Sigmoid colon (tissue), 4 donors: ENCODE data around the gene FMNL2.

ENCODE experiments used
- CTCF ChIP-seq, 4 experiments: fragments of 450-650 bp in 3 of 4; fragments of 200-600 bp in 1 of 4; IDR thresholded peaks; one replicate each; pipeline ENCODE4 v1.5.1; 2016 to 2019; ENCODE audit warnings: antibody characterized with exemption in 4 of 4, mild to moderate bottlenecking in 3 of 4, moderate library complexity in 2 of 4
- POLR2A ChIP-seq, 2 donors: fragments of 450-650 bp; IDR thresholded peaks; one replicate each; pipeline ENCODE4 v1.6.1; 2016; ENCODE audit warnings: antibody characterized with exemption in 2 of 2, mild to moderate bottlenecking in 2 of 2, moderate library complexity in 2 of 2
- POLR2AphosphoS5 ChIP-seq, 4 donors: sonication (generic); formaldehyde crosslinking; IDR thresholded peaks; one replicate each; pipeline ENCODE4 v1.6.1; 2017; ENCODE audit warnings: antibody characterized with exemption in 4 of 4

GRCh38 chr2:152617456-152618192 is 282.6 kb downstream of the FMNL2 start:
- TF ChIP-seq CTCF (IDR thresholded peaks at IDR 0.05) = no peak
- no peak for TF ChIP-seq POLR2A (IDR thresholded peaks at IDR 0.05)
- no peak for TF ChIP-seq POLR2AphosphoS5 (IDR thresholded peaks at IDR 0.05)
